SU-DHL-6 (cell line): ENCODE results near the gene XPNPEP2.

Source experiments
- EZH2phosphoT487 ChIP-seq: fragments of 200-600 bp; sonication (generic), shearing (Covaris generic); conservative IDR thresholded peaks from 2 replicates; pipeline ENCODE4 v1.6.1; 2018; ENCODE audit warnings: mild to moderate bottlenecking, antibody characterized with exemption, low read length, moderate library complexity, mixed read lengths
- TF ChIP-seq, protein P1 (sequence below): fragments of 200-600 bp; sonication (generic); IDR thresholded peaks from one replicate; pipeline ENCODE4 v1.5.1; 2017; ENCODE audit warnings: antibody characterized with exemption, mild to moderate bottlenecking, low read length, moderate library complexity; ENCODE audit not compliant: insufficient read depth, poor library complexity, severe bottlenecking

DNA sequence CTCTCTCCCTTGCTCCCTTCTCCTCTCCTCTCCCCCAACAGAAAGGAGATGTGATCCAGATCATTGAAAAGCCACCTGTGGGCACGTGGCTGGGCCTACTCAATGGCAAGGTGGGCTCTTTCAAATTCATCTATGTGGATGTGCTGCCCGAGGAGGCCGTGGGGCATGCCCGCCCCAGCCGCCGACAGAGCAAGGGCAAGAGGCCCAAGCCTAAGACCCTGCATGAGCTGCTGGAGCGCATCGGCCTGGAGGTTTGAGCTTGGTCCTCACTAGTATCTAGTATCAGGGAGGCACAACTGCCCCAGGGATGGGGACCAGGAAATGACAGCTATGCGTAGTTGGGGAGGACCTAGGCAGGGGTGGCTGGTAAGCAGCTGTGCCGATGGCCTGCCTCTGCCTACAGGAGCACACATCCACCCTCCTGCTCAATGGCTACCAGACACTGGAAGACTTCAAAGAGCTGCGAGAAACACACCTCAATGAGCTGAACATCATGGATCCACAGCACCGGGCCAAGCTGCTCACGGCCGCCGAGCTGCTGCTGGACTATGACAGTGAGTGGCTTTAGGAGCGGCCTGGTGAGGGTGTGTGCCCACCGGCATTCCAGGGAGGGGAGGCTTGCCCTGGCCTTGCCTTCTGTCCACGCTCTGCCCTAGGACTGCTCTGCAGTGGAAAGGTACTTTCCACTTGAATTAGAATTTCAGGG is 54.0 kb downstream of the XPNPEP2 start:
- TF ChIP-seq, protein P1, sequence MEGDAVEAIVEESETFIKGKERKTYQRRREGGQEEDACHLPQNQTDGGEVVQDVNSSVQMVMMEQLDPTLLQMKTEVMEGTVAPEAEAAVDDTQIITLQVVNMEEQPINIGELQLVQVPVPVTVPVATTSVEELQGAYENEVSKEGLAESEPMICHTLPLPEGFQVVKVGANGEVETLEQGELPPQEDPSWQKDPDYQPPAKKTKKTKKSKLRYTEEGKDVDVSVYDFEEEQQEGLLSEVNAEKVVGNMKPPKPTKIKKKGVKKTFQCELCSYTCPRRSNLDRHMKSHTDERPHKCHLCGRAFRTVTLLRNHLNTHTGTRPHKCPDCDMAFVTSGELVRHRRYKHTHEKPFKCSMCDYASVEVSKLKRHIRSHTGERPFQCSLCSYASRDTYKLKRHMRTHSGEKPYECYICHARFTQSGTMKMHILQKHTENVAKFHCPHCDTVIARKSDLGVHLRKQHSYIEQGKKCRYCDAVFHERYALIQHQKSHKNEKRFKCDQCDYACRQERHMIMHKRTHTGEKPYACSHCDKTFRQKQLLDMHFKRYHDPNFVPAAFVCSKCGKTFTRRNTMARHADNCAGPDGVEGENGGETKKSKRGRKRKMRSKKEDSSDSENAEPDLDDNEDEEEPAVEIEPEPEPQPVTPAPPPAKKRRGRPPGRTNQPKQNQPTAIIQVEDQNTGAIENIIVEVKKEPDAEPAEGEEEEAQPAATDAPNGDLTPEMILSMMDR, result no peak
- no peak for TF ChIP-seq EZH2phosphoT487
